GM19025 (cell line): ENCODE data around the gene TBX2.

ENCODE experiments used
- ATAC-seq: cut with Tn5 transposase; IDR thresholded peaks from one replicate; pipeline ENCODE4 v1.9.1; 2021; ENCODE audit warnings: mild to moderate bottlenecking, low read depth, moderate library complexity; ENCODE audit not compliant: unreplicated experiment

TBX2 gene

GRCh38 chr17:61449707-61450640 is 50.3 kb downstream of the TBX2 start:
- ATAC-seq, result no peak

GRCh38 chr17:61450641-61451537 is 51.2 kb downstream of the TBX2 start:
- no peak for ATAC-seq

DNA sequence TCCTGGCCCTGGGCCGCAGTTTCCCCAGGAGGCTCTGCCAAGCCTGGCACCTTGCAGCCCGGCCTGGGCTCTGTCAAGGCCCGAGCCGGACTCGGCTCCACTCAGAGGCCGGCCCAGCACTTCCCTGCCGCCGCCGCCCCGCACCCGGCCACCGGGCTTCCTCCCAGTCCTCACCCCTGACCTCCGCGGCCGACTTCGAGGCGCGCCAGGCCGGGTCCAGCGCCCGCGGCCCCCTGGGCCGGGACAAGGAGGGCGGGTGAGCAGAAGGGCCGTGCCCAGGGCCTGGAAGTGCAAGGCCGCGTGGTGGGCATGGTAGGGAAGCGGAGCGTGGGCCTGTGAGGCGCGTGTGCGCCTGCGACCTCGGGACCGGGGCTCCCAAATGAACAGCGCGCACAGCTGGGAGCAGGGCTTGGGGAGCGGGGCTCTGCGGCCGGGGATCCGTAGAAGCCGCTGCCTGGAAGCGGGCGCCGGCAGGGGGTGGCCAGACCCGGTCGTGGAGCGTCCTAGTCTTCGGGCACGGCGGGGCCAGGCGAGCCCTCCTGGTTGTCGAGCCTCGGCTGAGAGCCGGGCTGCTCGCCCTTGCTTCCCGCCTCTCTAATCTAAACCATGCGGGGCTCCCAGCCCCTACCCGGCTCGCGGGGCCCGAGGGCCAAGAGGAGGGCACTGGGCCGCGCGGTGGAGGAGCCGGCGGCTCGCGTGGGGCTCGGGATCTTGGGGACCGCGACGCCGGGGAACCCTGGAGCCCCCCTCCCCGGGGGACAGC is 52.1 kb downstream of the TBX2 start:
- no peak for ATAC-seq

DNA sequence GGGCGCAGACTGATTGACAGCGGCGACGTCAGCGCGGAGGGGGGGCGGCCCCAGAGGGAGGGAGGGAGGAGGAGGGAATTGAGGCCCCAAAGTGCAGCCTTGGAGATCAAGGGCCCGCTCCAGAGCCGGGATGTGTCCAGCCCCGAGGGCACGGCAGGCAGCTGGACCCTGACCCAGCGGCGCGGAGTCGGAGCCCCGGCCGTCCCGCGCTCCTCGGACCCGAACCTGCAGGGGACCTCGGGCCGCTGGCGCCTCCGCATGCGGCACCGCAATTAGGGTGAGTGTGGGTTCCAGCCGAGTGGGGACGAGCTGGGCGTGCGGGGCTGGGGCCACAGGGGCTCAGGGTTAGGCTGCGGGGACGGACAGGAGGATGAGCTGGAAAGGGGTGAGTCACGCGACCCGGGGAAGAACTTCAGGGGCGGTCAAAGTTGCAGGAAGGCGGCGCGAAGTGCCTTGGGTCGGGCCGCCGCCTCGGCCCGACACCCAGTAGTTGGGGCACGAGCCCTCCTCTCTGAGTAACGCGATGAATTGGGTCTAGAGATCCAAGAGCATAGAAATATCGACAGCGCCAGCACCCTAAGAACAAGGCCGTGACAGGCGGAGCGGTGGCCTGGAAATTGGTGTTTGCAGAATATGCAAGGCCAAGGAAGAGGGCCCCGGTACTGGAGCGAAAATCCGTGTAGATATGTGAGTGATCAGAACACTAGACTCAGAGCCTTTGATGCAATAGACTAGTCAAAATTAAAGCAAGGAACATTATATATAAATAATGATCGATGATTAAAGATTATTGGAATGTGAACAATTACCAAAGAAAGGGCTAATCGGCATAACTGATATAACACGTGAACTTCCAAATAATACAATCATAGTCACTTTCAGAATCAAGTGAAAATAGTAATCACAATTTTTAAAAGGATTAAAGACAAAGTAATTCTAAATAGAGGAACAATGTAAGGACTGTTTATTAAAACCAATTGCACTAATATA is 53.0 kb downstream of the TBX2 start, which contains the start of gene TBX4:
Gene TBX4, plus strand, starts transcription at position 122 of the 990 bp plus-strand sequence. CDS start 4,069 bp downstream, outside the sequence.
- ATAC-seq, result no peak

DNA sequence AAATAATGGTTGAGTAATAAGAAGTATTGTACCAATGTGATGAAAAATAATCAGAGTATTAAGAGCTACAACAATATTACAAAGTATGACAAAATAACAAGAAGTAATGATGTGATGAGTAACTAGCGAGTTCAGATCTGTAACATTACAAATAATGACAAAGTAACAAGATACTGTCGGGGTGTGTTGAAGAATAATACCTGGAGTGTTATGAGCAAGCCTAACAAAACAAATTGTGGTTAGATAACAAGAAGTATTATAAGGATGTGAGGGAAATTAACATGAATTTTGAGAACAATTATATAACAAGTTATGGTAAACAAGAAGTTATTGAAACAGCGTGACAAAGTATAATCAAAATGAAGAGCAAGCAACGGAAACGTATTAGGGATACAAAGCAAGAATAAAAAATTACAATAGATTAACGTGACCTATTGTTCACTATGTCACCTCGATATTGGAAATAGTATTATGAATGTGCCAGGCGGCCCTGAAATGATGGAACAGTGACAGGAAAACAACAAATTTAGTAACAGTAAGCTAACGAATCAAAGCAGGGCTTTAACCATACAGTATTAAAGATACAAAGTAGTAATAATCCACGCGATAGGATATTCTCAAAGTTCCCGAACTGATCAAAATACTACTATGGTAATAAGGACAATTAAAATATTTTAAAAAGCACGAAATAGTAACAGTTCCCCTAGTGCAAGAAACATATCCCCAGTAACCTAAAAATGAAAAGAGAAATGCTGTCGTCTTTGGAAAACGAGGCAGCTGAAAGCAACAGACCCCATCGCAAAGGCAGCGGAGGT is 54.1 kb downstream of the TBX2 start:
- ATAC-seq, result no peak

DNA sequence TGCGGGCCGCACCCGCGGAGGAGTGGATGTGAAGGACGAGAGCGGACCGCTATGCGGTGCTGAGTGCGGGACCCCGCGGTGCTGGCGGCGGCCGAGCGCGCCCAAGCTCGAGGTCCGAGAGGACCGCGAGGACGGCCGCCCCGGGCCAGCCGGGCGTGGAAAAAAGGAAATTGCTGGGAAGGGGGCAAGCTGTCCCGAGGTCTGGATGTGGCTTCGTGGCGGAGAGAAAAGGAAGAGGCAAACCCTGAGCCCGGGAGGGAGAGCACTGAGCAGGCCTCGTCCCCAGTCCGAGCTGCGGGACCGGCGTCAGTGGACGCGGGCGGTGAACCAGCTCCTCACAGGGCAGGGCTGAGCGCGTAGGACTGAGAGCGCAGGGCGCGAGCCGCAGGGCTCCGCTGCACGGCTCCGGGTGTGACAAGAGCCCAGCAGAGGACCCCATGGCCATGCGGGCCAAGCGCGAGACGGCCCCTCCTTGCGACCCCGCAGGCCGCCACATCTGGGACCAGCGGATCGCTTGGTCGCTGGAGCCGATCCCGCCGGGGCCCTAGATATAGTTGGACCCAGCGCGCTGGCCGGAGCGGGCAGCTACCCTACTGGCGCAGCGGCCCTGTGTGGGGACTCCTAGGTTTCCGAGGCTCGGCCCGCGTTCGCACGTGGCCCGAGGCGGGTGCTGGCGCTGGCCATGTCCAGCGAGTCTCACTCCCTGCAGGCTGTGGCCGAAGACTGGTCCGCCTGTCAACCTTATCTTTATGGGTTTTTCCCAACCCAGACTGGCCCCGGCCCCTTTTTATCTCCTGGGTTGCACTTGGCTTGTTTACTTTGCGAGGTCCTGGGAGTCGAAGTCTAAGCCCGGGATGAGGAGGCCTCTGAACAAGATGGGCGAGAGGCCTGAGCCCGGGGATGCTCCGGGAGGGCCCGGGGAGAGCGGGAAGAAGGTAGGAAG is 55.0 kb downstream of the TBX2 start:
- no peak for ATAC-seq

- no peak for ATAC-seq
Measured at GRCh38 chr17:61455324-61456060, 55.8 kb downstream of the TBX2 start.

- ATAC-seq, result no peak
Measured at GRCh38 chr17:61456061-61456681, 56.5 kb downstream of the TBX2 start.

GRCh38 chr17:61456688-61457225 is 57.1 kb downstream of the TBX2 start:
- no peak for ATAC-seq

- ATAC-seq, result no peak
Measured at GRCh38 chr17:61457226-61457983, 57.8 kb downstream of the TBX2 start.

GRCh38 chr17:61458000-61458399 is 58.4 kb downstream of the TBX2 start:
- no peak for ATAC-seq

DNA sequence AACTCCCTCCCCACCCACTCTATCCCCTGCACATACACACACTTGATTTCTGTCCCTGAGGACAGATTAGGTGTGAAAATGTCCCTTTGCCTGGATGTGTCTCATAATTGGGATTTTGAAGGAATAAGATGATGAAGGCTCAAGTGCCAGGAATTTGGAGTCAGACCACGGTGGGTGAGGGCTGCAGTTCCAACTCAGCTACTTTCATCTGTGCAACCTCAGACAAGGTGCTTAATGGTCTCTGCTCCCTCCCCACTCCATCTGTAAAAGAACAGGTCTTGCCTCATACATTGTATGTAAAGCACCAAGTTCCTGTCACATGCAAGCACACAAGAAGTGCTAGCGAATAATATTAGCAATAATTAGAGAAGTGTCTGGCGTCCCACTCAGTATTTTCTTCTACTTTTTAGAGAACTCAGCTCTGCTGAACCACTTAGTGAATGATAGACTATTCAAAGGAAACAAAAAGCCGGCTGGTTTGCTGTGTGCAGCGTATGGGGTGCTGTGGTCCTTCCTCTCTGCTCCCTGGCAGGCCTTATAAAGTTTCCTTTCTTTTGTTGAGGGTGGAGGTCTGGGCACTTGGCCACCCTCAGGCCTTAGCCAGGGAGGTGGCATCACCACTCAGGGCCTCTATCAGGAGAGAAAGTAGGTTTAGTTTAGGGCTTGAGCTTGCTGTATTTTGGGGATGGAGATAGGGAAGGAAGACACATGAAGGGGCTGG is 58.9 kb downstream of the TBX2 start:
- no peak for ATAC-seq
